Measurements from ENCODE around the gene OTOGL.

OTOGL gene

DNA sequence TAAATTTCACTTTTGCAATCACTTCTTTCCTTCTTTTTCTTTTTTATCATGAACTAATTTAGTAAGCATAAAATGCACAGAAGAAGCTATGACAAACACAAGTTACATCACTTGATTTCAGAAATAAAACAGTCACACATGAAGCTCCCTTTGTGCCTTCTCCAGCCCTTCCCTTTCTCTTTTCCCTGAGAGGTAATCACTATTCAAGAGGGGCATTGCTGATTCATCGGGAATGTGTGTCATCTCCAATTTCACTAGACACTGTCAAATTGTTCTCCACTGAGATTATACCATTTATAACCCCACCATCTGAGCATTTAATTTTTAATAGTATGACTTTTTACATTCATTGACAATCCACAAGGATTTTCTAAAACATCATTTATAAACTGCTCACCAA, 253.1 kb downstream of the OTOGL start:
- no peak for DNase-seq

GRCh38 chr12:80353254-80353653, 253.9 kb downstream of the OTOGL start:
- no peak for DNase-seq

DNA sequence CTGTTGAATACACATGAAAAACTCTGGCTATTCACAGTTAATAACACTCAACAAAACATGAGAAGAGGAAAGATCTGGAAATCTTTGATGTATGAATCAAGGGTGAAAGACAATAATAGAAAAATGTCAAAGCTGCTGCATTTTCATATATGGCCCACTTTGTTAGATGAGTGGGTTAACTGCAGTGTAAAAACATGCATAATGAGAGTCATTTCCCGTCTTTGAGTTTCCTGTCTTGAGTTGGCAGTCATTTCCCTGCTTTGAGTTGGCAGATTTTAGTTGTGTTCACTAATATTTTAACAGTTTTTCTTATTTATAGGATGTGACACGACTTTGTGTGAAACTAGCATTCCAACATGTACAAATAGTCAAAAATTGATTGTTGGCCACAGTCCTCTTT, 256.8 kb downstream of the OTOGL start:
- no peak for DNase-seq

GRCh38 chr12:80359703-80360102, 260.4 kb downstream of the OTOGL start:
- DNase-seq: no peak

GRCh38 chr12:80364056-80364455, 264.7 kb downstream of the OTOGL start:
- DNase-seq: no peak

- DNase-seq: no peak
These were observed 274.3 kb downstream of the OTOGL start for GRCh38 chr12:80373666-80374065.

GRCh38 chr12:80374615-80375014, 275.3 kb downstream of the OTOGL start:
- DNase-seq: no peak

GRCh38 chr12:80377140-80377794, 277.9 kb downstream of the OTOGL start:
- no peak for DNase-seq

DNA sequence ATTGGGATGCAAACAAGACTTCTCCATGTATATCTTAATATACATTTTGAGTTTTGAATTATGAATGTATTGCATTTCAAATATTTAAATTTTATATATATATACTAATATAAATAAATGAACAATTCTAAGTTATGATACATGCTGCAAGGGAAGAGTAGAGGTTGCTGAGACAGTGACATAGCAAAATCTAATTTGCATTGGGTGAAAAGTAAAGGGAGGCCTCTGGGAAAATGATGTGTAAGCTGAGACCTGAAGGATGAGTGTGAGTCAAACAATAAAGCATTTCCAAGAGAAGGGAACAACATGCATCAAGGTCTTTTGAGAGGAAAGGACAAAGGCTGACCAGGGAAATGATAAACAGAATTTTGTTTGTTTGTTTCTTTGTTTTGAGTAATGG, 281.8 kb downstream of the OTOGL start:
- DNase-seq: no peak

- DNase-seq: no peak
These were observed 282.9 kb downstream of the OTOGL start for GRCh38 chr12:80382254-80382653.

GRCh38 chr12:80400571-80400991, 301.2 kb downstream of the OTOGL start:
- peak in 23 of 51 donors; percentile 0 to 57 (median 8) for DNase-seq

DNA sequence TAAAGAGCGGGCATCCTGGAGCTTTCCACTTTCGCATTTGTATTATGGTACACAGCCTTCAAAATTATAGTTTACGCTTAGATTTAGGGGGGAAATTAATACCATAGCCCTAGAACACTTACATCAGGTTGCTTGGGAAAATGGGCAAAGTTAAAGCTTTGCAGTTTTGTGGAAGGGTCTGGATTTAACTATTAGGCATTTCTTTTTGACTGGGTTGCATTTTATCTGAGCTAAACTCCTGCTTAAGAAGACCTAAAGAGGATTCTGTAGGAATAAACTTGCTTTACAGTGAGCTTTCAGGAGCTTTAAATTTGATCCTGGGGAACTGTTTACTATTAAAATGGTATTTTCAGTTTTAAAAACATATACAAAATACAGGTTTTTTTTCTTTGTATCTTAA, 301.9 kb downstream of the OTOGL start:
- DNase-seq: no peak

- DNase-seq: no peak
These were observed 305.3 kb downstream of the OTOGL start for GRCh38 chr12:80404629-80405028.

DNA sequence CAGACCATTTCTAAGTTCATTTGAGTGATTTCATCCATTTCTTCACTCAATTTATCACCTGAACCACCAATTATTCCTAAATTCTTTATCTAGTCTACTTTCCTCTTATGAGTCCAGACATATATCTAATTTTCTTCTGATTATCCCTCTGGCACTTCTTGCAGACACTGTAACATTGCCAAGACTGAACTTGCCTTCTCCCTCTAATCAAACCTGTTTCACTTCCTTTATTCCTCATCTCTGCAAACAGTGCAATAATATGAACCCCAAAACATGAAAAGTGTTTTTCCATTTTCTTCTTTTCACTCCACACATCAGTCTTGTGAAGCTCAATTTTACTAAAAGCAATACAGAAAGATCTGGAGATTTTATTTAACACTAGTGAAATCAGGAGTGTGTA, 306.9 kb downstream of the OTOGL start:
- DNase-seq: no peak

DNA sequence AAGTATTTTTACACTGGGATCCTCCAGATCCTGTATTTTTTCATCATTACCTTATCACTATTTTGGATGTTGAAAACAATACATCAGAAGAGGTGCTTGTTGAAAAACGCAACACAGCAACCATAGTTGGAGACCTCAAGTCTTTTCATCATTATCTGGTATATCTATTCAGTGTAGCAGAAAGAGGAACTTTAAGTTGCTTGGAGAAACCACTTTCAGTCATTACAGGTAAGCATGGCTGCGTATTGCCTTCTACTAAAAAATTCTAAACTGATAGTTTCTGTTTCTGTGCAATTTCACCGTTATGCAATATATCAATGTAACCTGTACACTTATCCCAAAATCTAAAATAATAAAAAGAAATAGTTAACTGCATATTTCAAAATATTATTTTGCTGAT, 312.4 kb downstream of the OTOGL start:
- DNase-seq: no peak

- DNase-seq: peak in 1 of 51 donors; percentile 30
These were observed 313.1 kb downstream of the OTOGL start for GRCh38 chr12:80412343-80412953.

- DNase-seq: no peak
These were observed 314.1 kb downstream of the OTOGL start for GRCh38 chr12:80413462-80413861.

GRCh38 chr12:80415466-80415865, 316.1 kb downstream of the OTOGL start:
- no peak for DNase-seq

DNA sequence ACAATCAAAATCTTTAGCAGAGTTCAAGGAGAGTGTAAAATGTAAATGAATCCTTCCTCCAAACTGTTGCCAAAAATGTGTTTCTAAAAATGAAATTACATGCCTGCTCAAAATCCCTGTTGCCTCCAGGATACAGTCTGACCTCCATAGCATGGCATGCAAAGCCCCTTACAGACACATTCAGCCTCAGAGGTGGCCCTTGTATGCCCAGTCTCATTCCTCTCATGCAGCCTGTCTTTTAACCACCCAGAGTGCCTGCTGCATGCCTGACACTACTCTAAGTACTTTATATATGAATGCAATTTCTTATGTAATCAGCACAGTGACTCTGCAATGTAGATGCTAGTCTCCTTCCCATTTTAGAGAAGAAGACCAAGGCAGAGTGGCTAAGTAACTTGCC, 320.3 kb downstream of the OTOGL start:
- DNase-seq: peak in 1 of 51 donors; percentile 17

DNA sequence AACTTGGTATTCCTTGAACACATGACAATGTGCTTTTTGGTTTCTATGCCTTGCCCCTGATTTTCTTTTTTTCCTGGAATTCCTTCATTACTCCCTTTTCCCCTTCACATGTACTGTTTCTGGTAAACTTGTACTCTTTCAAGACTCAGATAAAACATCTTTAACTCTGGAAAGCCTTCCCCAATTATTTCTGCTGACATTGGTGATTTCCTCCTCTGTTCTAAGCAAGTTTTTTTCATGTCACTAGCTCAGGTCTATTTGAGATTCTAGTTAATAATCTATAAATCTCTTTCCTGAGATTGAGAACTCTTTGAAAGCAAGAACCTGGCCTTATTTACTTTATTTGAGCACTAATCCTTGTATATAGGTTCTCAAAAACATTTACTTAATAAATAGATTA, 320.7 kb downstream of the OTOGL start:
- DNase-seq: no peak

- no peak for DNase-seq
These were observed 323.2 kb downstream of the OTOGL start for GRCh38 chr12:80422550-80422949.

Measured in hypothalamus (tissue), 51 donors.